GM21717 (cell line): ENCODE results near the gene MED9.

Source experiments
- ATAC-seq: cut with Tn5 transposase; IDR thresholded peaks from one replicate; pipeline ENCODE4 v1.9.1; 2021; ENCODE audit warnings: mild to moderate bottlenecking, moderate library complexity; ENCODE audit not compliant: unreplicated experiment

Gene MED9

GRCh38 chr17:17503566-17504130 lies 26.8 kb downstream of the MED9 start:
- ATAC-seq, result no peak

- no peak for ATAC-seq
Measured at GRCh38 chr17:17504341-17505140, 27.7 kb downstream of the MED9 start.

GRCh38 chr17:17505151-17505550 lies 28.4 kb downstream of the MED9 start:
- no peak for ATAC-seq

- no peak for ATAC-seq
Measured at GRCh38 chr17:17505610-17506171, 28.9 kb downstream of the MED9 start.

- ATAC-seq, result no peak
Measured at GRCh38 chr17:17506181-17506741, 29.5 kb downstream of the MED9 start.

- no peak for ATAC-seq
Measured at GRCh38 chr17:17506893-17507464, 30.2 kb downstream of the MED9 start.

GRCh38 chr17:17507465-17508011 lies 30.7 kb downstream of the MED9 start:
- ATAC-seq, result no peak

- ATAC-seq, result no peak
Measured at GRCh38 chr17:17508019-17508535, 31.3 kb downstream of the MED9 start.

GRCh38 chr17:17508646-17509591 lies 32.1 kb downstream of the MED9 start:
- no peak for ATAC-seq

GRCh38 chr17:17509601-17510425 lies 33.0 kb downstream of the MED9 start:
- no peak for ATAC-seq

- ATAC-seq, result no peak
Measured at GRCh38 chr17:17510456-17511292, 33.9 kb downstream of the MED9 start.

- no peak for ATAC-seq
Measured at GRCh38 chr17:17511293-17511741, 34.5 kb downstream of the MED9 start.

GRCh38 chr17:17511881-17512858 lies 35.4 kb downstream of the MED9 start:
- no peak for ATAC-seq

GRCh38 chr17:17512866-17513265 lies 36.1 kb downstream of the MED9 start:
- ATAC-seq, result no peak

- no peak for ATAC-seq
Measured at GRCh38 chr17:17513626-17514025, 36.8 kb downstream of the MED9 start.

GRCh38 chr17:17514361-17514992 lies 37.7 kb downstream of the MED9 start:
- ATAC-seq, result no peak
